ENCODE data around the gene KMT5B.

The KMT5B gene

DNA sequence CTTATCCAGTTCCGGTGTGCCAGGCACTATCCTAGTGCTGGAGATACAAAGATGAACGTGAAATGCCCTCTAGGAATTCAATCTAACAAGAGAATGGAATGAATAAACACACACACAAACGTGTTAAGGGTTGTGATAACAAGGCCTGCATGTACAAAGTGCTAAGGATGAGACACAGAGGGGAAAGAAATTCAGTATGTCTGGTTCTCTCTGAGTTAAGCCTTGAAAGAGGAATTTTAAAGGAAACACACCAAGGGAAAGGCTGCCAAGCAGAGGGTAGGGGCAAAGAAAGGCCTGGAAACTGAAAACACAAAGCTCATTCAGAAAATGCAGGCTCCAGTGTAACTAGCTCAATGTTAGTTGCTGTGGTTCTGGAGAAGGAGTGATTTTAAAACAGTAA is 96.1 kb downstream of the KMT5B start:
- DNase-seq = no peak

DNA sequence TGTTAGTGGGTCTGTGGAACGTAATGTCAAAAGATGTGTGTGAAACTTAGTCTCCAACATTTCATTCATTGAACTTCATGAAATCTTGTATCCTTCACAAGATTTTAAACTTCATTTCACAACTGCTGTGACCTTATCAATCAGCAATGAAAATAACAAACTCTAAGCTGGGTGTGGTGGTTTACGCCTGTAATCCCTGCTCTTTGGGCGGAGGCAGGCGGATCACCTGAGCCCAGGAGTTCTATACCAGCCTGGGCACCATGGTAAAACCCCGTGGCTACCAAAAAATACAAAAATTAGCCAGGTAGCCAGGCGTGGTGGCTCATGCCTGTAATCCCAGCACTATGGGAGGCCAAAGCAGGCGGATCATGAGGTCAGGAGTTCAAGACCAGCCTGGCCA is 97.0 kb downstream of the KMT5B start:
- no peak for DNase-seq

DNA sequence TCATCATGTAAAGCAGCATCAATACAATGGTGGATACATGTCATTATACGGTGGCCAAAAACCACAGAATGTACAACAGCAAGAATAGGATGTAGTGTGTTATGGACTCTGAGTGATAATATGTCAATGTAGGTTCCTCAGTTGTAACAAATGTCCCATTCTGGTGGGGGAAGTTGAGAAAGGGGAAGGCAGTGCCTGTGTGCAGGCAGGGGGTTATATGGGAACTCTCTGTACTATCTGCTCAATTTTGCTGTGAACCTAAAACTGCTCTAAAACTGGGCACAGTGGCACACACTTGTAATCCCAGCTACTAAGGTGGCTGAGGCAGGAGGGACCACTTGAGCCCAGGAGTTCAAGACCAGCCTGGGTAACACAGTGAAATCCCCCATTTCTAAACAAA is 97.8 kb downstream of the KMT5B start:
- no peak for DNase-seq

DNA sequence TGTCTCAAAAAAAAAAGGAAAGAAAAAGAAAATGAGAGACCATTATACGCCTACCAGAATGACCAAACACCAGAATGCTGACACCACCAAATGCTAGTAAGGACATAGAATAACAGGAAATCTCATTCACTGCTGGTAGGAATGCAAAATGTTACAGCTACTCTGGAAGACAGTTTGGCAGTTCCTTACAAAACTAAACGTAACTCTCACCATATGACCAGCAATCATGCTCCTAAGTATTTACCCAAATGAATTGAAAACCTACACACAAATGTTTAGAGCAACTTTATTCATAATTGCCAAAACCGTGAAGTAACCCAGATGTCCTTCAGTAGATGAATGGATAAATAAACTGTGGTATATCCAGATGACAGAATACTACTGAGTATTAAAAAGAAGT is 99.1 kb downstream of the KMT5B start:
- no peak for DNase-seq

DNA sequence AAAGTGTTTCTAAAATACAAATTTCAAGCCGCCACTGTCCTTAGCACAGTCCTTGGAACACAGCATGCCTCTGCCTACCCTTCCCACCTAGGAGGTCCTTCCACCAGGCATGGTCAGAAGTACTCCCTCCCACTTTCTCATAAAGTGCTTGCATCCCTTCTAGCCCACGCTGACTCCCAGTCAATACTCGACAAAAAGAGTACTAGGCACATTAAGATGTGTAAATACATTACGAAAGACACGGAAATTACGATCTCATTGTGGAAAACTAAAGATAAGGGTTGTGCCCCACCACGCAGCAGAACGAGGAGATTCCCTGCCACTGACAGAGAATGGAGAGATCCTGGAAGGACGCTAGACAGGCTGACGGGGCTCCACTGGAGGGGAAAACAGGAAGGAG is 105.4 kb downstream of the KMT5B start:
- DNase-seq = no peak

DNA sequence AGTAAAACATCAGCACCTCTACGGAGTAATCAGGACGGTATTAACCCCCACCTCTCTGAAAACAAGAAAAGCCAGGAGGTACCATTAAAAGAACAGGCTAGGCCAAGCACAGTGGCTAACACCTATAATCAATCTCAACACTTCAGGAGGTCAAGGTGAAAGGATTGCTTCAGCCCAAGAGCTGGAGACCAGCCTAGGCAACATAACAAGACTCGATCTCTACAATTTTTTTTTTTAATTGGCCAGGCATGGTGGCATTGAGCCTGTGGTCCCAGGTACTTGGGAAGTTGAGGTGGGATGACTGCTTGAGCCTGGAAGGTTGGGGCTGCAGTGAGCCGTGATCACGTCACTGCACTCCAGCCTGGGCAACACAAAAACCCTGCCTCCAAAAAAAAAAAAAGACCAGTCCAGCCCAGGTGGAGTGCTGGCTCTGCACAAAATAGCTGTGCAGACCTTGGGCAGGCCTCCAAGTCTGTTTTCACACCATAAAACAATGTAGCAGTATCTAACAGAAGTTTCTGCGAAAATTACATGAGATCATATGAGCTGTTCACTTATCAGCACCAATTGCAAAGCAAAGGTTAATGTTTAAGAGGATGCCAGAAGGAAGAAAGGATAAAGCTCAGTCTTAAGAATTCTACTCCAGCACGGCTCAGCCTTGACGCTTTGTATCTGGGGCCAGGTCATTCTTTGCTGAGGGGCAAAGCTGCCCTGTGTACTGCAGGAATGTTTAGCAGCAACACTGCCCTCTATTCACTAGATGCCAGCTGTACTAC is 106.7 kb downstream of the KMT5B start:
- no peak for DNase-seq
